Keratinocyte (primary cell): ENCODE results near the gene PTEN. TPM values are rescaled to one million over a fixed set of nuclear protein-coding genes. Genes with fewer than 3 reads are reported as not detected.

Source experiments
- DNase-seq: peaks from one replicate; pipeline ENCODE4 v3.0.0-alpha.2; 2011; ENCODE audit warnings: low read depth, missing footprints, low spot score
- FAIRE-seq: peaks from 2 replicates; lab custom pipeline; 2011; peaks lifted over from hg19 to GRCh38; lab: Jason Lieb, UNC
- H2AFZ ChIP-seq: 2 replicates; pipeline ENCODE4 v1.6.0; 2012; ENCODE audit warnings: low read length, control low read depth, inconsistent platforms; ENCODE audit not compliant: control insufficient read depth
- H3K27ac ChIP-seq: 2 replicates; pipeline ENCODE4 v1.5.1; 2011; ENCODE audit warnings: low read length; ENCODE audit not compliant: control insufficient read depth, insufficient read depth
- H3K27me3 ChIP-seq: 3 replicates; pipeline ENCODE4 v1.6.0; 2011; ENCODE audit warnings: low read length; ENCODE audit not compliant: control insufficient read depth, insufficient read depth; ENCODE audit errors: extremely low read depth
- H3K36me3 ChIP-seq, 2 experiments: 2 replicates in 1 of 2; 3 replicates in 1 of 2; pipeline ENCODE4 v1.5.1; 2011; ENCODE audit warnings: low read length in 2 of 2, mild to moderate bottlenecking in 1 of 2; ENCODE audit not compliant: control insufficient read depth in 2 of 2, insufficient read depth in 2 of 2; ENCODE audit errors: extremely low read depth in 1 of 2
- H3K4me1 ChIP-seq: 3 replicates; pipeline ENCODE4 v1.5.1; 2011; ENCODE audit warnings: low read length; ENCODE audit not compliant: control insufficient read depth, insufficient read depth; ENCODE audit errors: extremely low read depth
- H3K4me2 ChIP-seq: 3 replicates; pipeline ENCODE4 v1.6.0; 2011; ENCODE audit warnings: low read depth, low read length; ENCODE audit not compliant: control insufficient read depth, insufficient read depth; ENCODE audit errors: extremely low read depth
- H3K4me3 ChIP-seq, 3 experiments: fragments of 200-600 bp in 1 of 3; sonication (generic) in 1 of 3; 2 replicates in 2 of 3; 3 replicates in 1 of 3; pipeline ENCODE4 v1.5.1; 2011 to 2016; ENCODE audit warnings: low read length in 3 of 3, mild to moderate bottlenecking in 3 of 3, control low read depth in 2 of 3, inconsistent platforms in 1 of 3, low read depth in 1 of 3, mixed read lengths in 1 of 3, mixed run types in 1 of 3, moderate library complexity in 1 of 3; ENCODE audit not compliant: control insufficient read depth in 2 of 3, insufficient read depth in 2 of 3; ENCODE audit errors: extremely low read depth in 1 of 3
- H3K79me2 ChIP-seq: 2 replicates; pipeline ENCODE4 v1.6.0; 2012; ENCODE audit warnings: low read length; ENCODE audit not compliant: control insufficient read depth, insufficient read depth
- H3K9ac ChIP-seq: 3 replicates; pipeline ENCODE4 v1.6.0; 2011; ENCODE audit warnings: low read length; ENCODE audit not compliant: control insufficient read depth, insufficient read depth; ENCODE audit errors: extremely low read depth
- H3K9me1 ChIP-seq: 3 replicates; pipeline ENCODE4 v1.6.0; 2011; ENCODE audit warnings: low read length; ENCODE audit not compliant: control insufficient read depth, insufficient read depth; ENCODE audit errors: extremely low read depth
- H3K9me3 ChIP-seq: 2 replicates; pipeline ENCODE4 v1.5.1; 2012; ENCODE audit warnings: low read depth, low read length; ENCODE audit not compliant: control insufficient read depth
- H4K20me1 ChIP-seq: 3 replicates; pipeline ENCODE4 v1.6.0; 2011; ENCODE audit warnings: low read length; ENCODE audit not compliant: control insufficient read depth, insufficient read depth; ENCODE audit errors: extremely low read depth
- CTCF ChIP-seq, 3 experiments: IDR thresholded peaks in 1 of 3; conservative IDR thresholded peaks in 1 of 3; optimal IDR thresholded peaks in 1 of 3; 2 replicates in 2 of 3; 3 replicates in 1 of 3; pipeline versions ENCODE3 to v1.5.1; 2011; ENCODE audit warnings: low read length in 3 of 3, mild to moderate bottlenecking in 3 of 3, moderate library complexity in 2 of 3, control low read depth in 1 of 3, inconsistent platforms in 1 of 3; ENCODE audit not compliant: insufficient read depth in 2 of 3; ENCODE audit errors: extremely low read depth in 1 of 3
- EZH2 ChIP-seq: IDR thresholded peaks from one replicate; pipeline ENCODE4 v1.6.1; 2012; ENCODE audit warnings: inconsistent platforms, mild to moderate bottlenecking, low read length, moderate library complexity
- dilution Hi-C: fragments of 300-500 bp; cut with MboI; formaldehyde crosslinking; loops from one replicate; pipeline ENCODE4 v1.7.0; 2020; ENCODE audit warnings: low sequenced_read_pairs; ENCODE audit not compliant: extremely low pct_ligation_motif_present
- polyA plus RNA-seq, 5 experiments: library from polyadenylated mRNA; depleted of rRNA in 3 of 5; stranded (reverse) in 3 of 5; stranded (forward) in 1 of 5; unstranded in 1 of 5; fragments of >200 nt; gene quantifications; 1 replicate in 1 of 5; 2 replicates in 3 of 5; 3 replicates in 1 of 5; pipeline versions ENCODE4 v1.2.1 to v1.2.3, GENCODE V29; 2011 to 2012; ENCODE audit warnings: missing spikeins in 2 of 5, low read depth in 1 of 5, low replicate concordance in 1 of 5

PTEN gene
- polyA plus RNA-seq, 1 donor (not counting 4 experiments of a cell fraction or from before 2014, with no cell fraction given) = 39.4 TPM

GRCh38 chr10:87979847-87980246 lies 116.4 kb downstream of the PTEN start:
- Histone ChIP-seq H3K9me1 (no peaks in the 10 kb centered on the region), H3K9ac (no peak overlapping the region), H3K79me2 (no peaks in the 10 kb centered on the region), H3K9me3 (no peaks in the 10 kb centered on the region), H2AFZ (no peak overlapping the region), H3K27ac (no peak overlapping the region), H3K27me3 (no peaks in the 10 kb centered on the region), H3K36me3 (no peaks in the 10 kb centered on the region), H3K4me3 (no peak overlapping the region), H4K20me1 (no peaks in the 10 kb centered on the region), H3K4me1 (peaks cover 5% of the 10 kb centered on the region), H3K4me2 (no peak overlapping the region)
- TF ChIP-seq EZH2 (no peak), CTCF (optimal IDR thresholded peaks at IDR 0.05 in 1 of 3, IDR thresholded peaks at IDR 0.05 in 1 of 3, conservative IDR thresholded peaks at IDR 0.05 in 1 of 3; ENCODE audit: extremely low read depth in 1 of 3, insufficient read depth in 2 of 3, low read length in 3 of 3) (no peak)
- FAIRE-seq (no peak), DNase-seq (no peak)
- dilution Hi-C loops = no loop called here

GRCh38 chr10:87983716-87984115 lies 120.3 kb downstream of the PTEN start:
- Histone ChIP-seq H3K27ac (no peak overlapping the region), H3K4me3 (no peak overlapping the region), H3K27me3 (no peaks in the 10 kb centered on the region), H3K9me1 (no peaks in the 10 kb centered on the region), H3K4me2 (no peak overlapping the region), H3K9me3 (no peaks in the 10 kb centered on the region), H3K79me2 (no peaks in the 10 kb centered on the region), H4K20me1 (no peaks in the 10 kb centered on the region), H3K4me1 (peaks cover 5% of the 10 kb centered on the region), H2AFZ (no peak overlapping the region), H3K36me3 (no peaks in the 10 kb centered on the region), H3K9ac (no peak overlapping the region)
- dilution Hi-C loops = no loop called here
- FAIRE-seq = no peak
- TF ChIP-seq CTCF (optimal IDR thresholded peaks at IDR 0.05 in 1 of 3, IDR thresholded peaks at IDR 0.05 in 1 of 3, conservative IDR thresholded peaks at IDR 0.05 in 1 of 3; ENCODE audit: extremely low read depth in 1 of 3, insufficient read depth in 2 of 3, low read length in 3 of 3) (no peak), EZH2 (no peak)
- no peak for DNase-seq
